ENCODE results near the gene SOX13. TPM values are rescaled to one million over a fixed set of nuclear protein-coding genes. Genes with fewer than 3 reads are reported as not detected.

Gene SOX13
- total and polyA plus RNA-seq, 2 of the 4 experiments (the other 2 are of a cell fraction): 0.54 to 3.5 TPM

DNA sequence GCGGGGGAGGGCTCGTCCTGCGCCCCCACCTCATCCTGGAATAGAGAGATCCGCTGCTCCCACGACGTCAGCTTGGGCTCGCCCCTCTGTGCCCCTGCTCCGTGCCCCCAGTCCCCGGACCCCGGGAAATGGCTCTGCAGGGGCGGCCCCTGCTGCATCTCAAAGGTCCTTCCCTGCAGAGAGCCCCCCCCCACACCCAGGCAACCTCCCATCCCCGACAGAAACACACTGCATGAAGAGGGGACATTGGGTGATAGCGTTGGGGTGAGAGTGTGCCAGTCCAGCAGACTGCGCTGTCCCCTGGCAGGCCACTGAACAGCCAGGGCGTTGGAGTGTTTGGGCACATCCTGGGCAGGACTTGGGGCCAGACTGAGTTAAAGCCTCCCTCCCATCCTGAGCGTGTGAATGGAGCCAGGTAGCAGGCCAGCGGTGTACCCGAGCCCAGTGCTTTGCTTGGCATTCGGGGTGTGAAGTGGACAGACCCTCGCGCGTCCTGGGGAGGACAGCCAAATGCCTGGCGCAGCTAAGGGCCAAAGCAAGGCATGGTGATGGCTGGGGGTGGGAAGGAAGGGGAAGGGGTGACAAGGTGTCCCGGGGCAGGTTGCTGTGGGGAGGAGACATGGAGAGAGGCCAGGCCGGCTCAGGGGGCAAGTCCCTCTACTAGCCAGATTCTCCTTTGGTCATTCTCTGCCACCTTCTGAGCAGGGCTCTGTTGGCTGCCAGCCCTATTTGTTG, 79.6 kb downstream of the SOX13 start:
- H3K14ac ChIP-seq (replicated peaks; ENCODE audit: low read depth, low read length): peak overlapping the region; percentile 92
- dilution Hi-C loops (cut with HindIII; ENCODE audit: low sequenced_read_pairs, unreplicated experiment): loop anchor here (25.0 kb wide), 1 partner anchor 235 kb away; no protein-coding TSS in a partner anchor
- peak overlapping the region; percentile 95 for H2AFZ ChIP-seq (replicated peaks; ENCODE audit: low read length, poor library complexity)
- peak overlapping the region; percentile 20; the same call in 1 of the 2 replicates for H3K27ac ChIP-seq (ENCODE audit: insufficient read depth, low read length)
- no peak overlapping the region for H2BK5ac ChIP-seq (ENCODE audit: low read depth, low read length, poor library complexity, severe bottlenecking)
- in situ Hi-C loops (cut with MboI; ENCODE audit: low sequenced_read_pairs): no loop called here
- intact Hi-C loops (cut with micrococcal nuclease): no loop called here
- H4K91ac ChIP-seq (ENCODE audit: insufficient read depth, low read depth, low read length): peak overlapping the region; percentile 71; the same call in 1 of the 2 replicates
- peak overlapping the region; percentile 93 for H3K4me2 ChIP-seq (ENCODE audit: low read depth, low read length)
- ATAC-seq (ENCODE audit: low read depth) (peak; percentile 9), DNase-seq (no peak)
- no TSS peak for BruUV-seq (replicated peaks)
- H3K4ac ChIP-seq (ENCODE audit: low read depth, low read length): peak overlapping the region; percentile 93
- POLR2A ChIA-PET (ENCODE audit: unreplicated experiment): no interaction called here
- peak overlapping the region; percentile 91 for H2AK9ac ChIP-seq (replicated peaks; ENCODE audit: low read depth, low read length, poor library complexity)
- peak overlapping the region; percentile 90 to 94 for H4K8ac ChIP-seq (ENCODE audit: low read depth in 2 of 2, low read length in 2 of 2)
- H3K9me3 ChIP-seq (ENCODE audit: control insufficient read depth, insufficient read depth, low read length): no peaks in the 10 kb centered on the region
- CTCF ChIA-PET: interaction anchor here (0.6 to 1.2 kb wide), 2 partner anchors 54 to 412 kb away, joined by 3 to 5 read pairs; no protein-coding TSS in a partner anchor
- peak overlapping the region; percentile 19; the same call in 1 of the 2 replicates for H2BK120ac ChIP-seq (ENCODE audit: low read depth, low read length)
- peaks cover 9% of the 10 kb centered on the region; the same call in 1 of the 2 replicates for H3K27me3 ChIP-seq (ENCODE audit: control insufficient read depth, insufficient read depth, low read length)
- 0 out of 2 replicates have a peak, but pooled peaks cover 1% of the 10 kb centered on the region for H3K36me3 ChIP-seq (ENCODE audit: control insufficient read depth, insufficient read depth, low read length)
- H2BK15ac ChIP-seq (ENCODE audit: low read depth, low read length): peak overlapping the region; percentile 41; the same call in 1 of the 3 replicates
- H4K20me1 ChIP-seq (ENCODE audit: insufficient read depth, low read length): no peaks in the 10 kb centered on the region
- peaks cover 7% of the 10 kb centered on the region; the same call in 1 of the 2 replicates for H3K9me1 ChIP-seq (ENCODE audit: insufficient read depth, low read length)
- 45% methylated on average over 10 of the region's 25 CpGs; no CpG with 5 or more reads in 1 of the 2 experiments for WGBS, 2 experiments (ENCODE audit: extremely low coverage in 2 of 2, insufficient read length in 1 of 2)
- peak overlapping the region; percentile 82; the same call in 1 of the 2 replicates for H3K23ac ChIP-seq (ENCODE audit: low read depth, low read length)
- H2BK20ac ChIP-seq (ENCODE audit: low read depth, low read length): no peak overlapping the region
- H2AK5ac ChIP-seq (ENCODE audit: low read depth, low read length): peak overlapping the region; percentile 84
- peak overlapping the region; percentile 15 for H3K18ac ChIP-seq (ENCODE audit: low read depth, low read length)
- peaks cover 7% of the 10 kb centered on the region for H3K4me1 ChIP-seq (ENCODE audit: control insufficient read depth, insufficient read depth, low read length)
- H3K9ac ChIP-seq (ENCODE audit: low read depth, low read length): peak overlapping the region; percentile 85
- H3K4me3 ChIP-seq (ENCODE audit: insufficient read depth, low read depth, low read length): peak overlapping the region; percentile 95
- peak overlapping the region; percentile 28; the same call in 1 of the 2 replicates for H3K56ac ChIP-seq (ENCODE audit: extremely low read depth, insufficient read depth, low read length)
- peaks cover 0 to 9% of the 10 kb centered on the region in 2 experiments; a peak in 2 of 4 replicates for H3K79me1 ChIP-seq (ENCODE audit: low read depth in 1 of 2, low read length in 2 of 2)
- peak overlapping the region; percentile 80 for H4K5ac ChIP-seq (ENCODE audit: low read depth, low read length)
- TF ChIP-seq BHLHE40 (IDR thresholded peaks at IDR 0.05; ENCODE audit: low read depth, low read length) (no peak), SMC3 (IDR thresholded peaks at IDR 0.05; ENCODE audit: low read depth, low read length) (no peak), FOS (IDR thresholded peaks at IDR 0.05; ENCODE audit: low read depth, low read length) (no peak), RFX5 (IDR thresholded peaks at IDR 0.05; ENCODE audit: low read depth, low read length) (no peak), CEBPB (IDR thresholded peaks at IDR 0.05; ENCODE audit: low read depth, low read length) (no peak), MAZ (IDR thresholded peaks at IDR 0.05; ENCODE audit: borderline replicate concordance, low read depth, low read length) (no peak), RCOR1 (IDR thresholded peaks at IDR 0.05; ENCODE audit: insufficient replicate concordance, low read length) (no peak), MXI1 (IDR thresholded peaks at IDR 0.05; ENCODE audit: borderline replicate concordance, low read depth, low read length) (no peak), MAFK (IDR thresholded peaks at IDR 0.05; ENCODE audit: low read depth, low read length) (no peak), POLR2A (IDR thresholded peaks at IDR 0.05; ENCODE audit: low read depth, low read length) (no peak), RAD21 (IDR thresholded peaks at IDR 0.05; ENCODE audit: low read length) (no peak)
- TF ChIP-seq, protein P1, sequence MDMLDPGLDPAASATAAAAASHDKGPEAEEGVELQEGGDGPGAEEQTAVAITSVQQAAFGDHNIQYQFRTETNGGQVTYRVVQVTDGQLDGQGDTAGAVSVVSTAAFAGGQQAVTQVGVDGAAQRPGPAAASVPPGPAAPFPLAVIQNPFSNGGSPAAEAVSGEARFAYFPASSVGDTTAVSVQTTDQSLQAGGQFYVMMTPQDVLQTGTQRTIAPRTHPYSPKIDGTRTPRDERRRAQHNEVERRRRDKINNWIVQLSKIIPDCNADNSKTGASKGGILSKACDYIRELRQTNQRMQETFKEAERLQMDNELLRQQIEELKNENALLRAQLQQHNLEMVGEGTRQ (IDR thresholded peaks at IDR 0.05; ENCODE audit: low read depth, low read length): no peak
- TF ChIP-seq, protein P2, sequence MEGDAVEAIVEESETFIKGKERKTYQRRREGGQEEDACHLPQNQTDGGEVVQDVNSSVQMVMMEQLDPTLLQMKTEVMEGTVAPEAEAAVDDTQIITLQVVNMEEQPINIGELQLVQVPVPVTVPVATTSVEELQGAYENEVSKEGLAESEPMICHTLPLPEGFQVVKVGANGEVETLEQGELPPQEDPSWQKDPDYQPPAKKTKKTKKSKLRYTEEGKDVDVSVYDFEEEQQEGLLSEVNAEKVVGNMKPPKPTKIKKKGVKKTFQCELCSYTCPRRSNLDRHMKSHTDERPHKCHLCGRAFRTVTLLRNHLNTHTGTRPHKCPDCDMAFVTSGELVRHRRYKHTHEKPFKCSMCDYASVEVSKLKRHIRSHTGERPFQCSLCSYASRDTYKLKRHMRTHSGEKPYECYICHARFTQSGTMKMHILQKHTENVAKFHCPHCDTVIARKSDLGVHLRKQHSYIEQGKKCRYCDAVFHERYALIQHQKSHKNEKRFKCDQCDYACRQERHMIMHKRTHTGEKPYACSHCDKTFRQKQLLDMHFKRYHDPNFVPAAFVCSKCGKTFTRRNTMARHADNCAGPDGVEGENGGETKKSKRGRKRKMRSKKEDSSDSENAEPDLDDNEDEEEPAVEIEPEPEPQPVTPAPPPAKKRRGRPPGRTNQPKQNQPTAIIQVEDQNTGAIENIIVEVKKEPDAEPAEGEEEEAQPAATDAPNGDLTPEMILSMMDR (conservative IDR thresholded peaks at IDR 0.05; ENCODE audit: low read depth, low read length): no peak
- TF ChIP-seq, protein P3, sequence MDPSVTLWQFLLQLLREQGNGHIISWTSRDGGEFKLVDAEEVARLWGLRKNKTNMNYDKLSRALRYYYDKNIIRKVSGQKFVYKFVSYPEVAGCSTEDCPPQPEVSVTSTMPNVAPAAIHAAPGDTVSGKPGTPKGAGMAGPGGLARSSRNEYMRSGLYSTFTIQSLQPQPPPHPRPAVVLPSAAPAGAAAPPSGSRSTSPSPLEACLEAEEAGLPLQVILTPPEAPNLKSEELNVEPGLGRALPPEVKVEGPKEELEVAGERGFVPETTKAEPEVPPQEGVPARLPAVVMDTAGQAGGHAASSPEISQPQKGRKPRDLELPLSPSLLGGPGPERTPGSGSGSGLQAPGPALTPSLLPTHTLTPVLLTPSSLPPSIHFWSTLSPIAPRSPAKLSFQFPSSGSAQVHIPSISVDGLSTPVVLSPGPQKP (IDR thresholded peaks at IDR 0.05; ENCODE audit: borderline replicate concordance, low read depth, low read length): no peak
